ENCODE results near the gene SLC10A3.

The SLC10A3 gene

DNA sequence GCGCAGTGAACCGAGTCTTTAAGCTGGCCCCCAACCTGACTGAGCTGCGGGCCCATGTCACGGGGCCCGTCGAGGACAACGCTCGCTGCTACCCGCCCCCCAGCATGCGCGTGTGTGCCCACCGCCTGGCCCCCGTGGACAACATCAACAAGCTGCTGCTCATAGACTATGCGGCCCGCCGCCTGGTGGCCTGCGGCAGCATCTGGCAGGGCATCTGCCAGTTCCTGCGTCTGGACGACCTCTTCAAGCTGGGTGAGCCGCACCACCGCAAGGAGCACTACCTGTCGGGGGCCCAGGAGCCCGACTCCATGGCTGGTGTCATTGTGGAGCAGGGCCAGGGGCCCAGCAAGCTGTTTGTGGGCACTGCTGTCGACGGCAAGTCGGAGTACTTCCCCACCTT lies 30.1 kb downstream of the SLC10A3 start:
- DNase-seq, result no peak

GRCh38 chrX:154459832-154460231 lies 30.6 kb downstream of the SLC10A3 start:
- DNase-seq, result no peak

- no peak for DNase-seq
Observed at GRCh38 chrX:154458954-154459778, 31.3 kb downstream of the SLC10A3 start.

DNA sequence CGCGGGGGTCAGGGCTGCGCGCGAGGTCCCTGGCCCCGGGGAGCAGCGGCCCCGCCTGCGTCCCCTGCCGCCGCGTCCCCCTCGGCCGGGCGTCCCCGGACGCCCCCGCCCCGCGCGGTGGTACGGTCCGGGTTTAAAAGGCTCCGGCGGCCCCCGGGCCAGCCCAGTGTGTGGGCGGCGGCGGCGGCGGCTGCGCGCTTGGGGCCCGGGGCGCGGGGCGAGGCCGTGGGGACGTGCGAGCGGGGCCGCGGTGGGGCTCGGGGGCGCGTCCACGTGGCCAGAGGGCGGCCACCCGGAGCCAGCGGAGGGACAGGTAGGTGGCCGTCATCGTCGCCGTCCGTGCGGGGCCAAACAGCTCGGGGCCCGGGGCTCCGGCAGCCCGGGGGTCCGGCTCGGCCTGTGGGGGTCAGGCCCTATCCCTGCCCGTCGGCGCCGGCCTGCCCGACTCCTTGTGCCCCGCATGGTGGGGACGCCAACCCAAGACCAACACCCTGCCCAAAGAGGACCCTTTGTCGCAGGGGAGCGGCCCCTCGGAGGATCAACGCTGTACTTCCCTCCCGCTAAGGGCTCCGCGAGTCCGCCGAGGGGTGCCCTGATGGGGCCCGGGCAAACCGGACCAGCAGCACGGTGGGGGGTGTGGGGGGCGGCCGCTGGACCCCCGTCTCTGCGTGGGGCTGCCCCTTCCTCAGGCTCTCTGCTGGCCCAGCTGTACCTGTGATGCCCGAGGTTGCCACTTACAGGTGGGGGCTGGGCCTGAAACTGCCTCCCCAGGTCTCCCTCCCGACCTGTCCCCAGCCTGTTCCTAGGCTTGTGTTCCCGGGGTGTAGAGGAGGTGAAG lies 32.1 kb downstream of the SLC10A3 start, which contains the start of gene PLXNA3:
Gene PLXNA3 (plus strand): TSS at position 166 of the 838 bp plus-strand sequence. CDS start 1,903 bp downstream, outside the sequence.
- DNase-seq, result peak; percentile 78

- no peak for DNase-seq
Observed at GRCh38 chrX:154457491-154458115, 32.8 kb downstream of the SLC10A3 start.

GRCh38 chrX:154452823-154453222 lies 37.6 kb downstream of the SLC10A3 start:
- no peak for DNase-seq

- DNase-seq, result no peak
Observed at GRCh38 chrX:154450312-154450711, 40.1 kb downstream of the SLC10A3 start.

DNA sequence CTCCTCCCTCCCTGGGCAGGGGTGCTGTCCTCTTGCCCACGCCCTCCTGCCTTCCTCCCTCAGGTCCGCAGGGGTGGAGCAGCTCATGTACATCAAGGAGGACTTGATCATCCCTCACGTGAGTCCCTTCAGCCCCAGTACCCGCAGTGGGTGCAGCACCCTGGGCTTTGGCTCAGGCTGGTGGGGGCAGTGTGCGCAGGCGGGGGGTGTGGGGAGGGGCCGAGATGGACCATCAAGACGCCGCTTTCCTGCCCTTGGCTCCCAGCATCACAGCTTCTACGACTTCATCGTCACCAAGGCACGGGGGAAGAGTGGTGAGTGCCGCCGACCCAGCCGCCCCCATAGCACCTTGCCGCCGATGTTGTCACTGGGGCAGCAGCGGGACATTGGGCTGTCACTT lies 40.8 kb downstream of the SLC10A3 start:
- DNase-seq, result no peak

GRCh38 chrX:154448484-154448883 lies 41.9 kb downstream of the SLC10A3 start:
- DNase-seq, result no peak

DNA sequence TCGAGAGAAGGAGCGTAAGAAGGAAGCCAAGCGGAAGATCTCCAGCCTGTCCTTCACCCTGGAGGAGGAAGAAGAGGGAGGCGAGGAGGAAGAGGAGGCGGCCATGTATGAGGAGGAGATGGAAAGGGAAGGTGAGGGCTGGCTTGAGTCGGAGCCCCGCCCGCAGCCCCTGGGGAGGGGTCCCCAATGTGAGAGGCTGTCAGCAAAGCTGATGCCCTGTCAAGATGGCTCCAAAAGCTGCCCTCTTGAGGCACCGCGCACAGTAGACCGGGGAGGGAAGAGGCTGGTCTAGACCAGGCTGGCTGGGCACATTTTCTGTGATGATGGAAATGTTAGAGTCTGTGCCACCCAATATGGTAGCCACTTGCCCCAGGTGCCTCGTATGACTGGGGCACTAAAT lies 44.0 kb downstream of the SLC10A3 start:
- DNase-seq, result no peak

- no peak for DNase-seq
Observed at GRCh38 chrX:154445776-154446175, 44.7 kb downstream of the SLC10A3 start.

DNA sequence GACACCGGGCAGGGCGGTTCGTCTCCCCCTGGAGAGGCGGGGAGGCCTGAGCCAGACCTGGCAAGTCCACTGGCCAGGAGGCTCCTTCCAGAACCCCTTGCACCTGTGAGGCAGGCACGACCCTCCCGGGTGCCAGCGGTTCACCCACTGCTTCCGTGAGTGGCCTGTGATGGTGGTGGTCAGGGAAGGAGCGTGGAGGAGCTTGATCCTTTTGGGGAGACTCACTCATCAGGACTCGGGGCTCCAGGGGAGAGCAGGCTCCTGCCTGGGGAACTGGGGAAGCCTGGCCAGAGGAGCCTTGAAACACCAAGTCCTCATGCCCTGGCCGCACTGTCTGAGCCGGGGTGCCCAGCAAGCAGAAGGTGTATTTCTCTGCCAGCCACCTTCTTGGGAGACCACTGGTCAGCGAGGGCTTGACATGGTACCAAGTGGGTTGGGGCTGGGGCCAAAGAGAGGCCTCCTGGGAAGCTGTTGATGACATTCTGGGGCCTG lies 45.6 kb downstream of the SLC10A3 start:
- DNase-seq, result no peak

DNA sequence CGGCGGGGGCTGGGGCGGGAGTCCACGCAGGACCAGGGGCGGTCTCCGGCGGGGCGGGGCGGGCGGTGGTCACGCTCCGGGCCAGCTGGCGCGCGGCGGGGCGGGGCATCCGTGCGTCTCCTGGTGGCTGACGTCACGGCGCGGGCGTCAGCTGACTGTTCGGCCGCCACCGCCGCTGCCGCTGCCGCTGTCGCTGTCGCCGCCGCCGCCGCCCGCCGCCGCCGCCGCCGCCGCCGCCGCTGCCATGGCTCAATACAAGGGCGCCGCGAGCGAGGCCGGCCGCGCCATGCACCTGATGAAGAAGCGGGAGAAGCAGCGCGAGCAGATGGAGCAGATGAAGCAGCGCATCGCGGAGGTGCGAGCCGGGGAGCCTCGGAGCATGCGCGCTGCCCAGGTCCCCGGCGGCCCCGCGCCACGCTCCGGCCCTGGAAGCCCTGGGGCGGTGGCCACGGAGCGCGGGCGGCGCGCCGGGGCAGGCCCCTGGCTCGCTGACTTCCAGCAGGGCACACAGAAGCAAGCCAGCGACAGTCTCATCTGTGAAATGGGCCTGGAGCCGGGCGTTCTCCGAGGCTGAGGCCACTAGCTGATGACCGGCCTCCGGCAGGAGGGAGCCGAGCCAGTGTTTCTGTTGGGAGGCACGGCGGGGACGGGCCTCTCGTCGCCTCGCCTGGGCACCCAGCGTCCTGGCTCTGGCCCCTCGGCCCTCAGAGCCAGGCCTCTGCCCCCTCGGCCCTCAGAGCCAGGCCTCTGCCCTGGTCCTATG lies 46.3 kb downstream of the SLC10A3 start, which contains the start of gene FAM50A:
Gene FAM50A (plus strand): TSS at position 150 of the 763 bp plus-strand sequence. CDS start 95 bp downstream, at position 245.
- peak; percentile 72 for DNase-seq

- DNase-seq, result no peak
Observed at GRCh38 chrX:154443479-154443910, 46.9 kb downstream of the SLC10A3 start.

- DNase-seq, result no peak
Observed at GRCh38 chrX:154441984-154442707, 48.3 kb downstream of the SLC10A3 start.

GRCh38 chrX:154441564-154441963 lies 48.9 kb downstream of the SLC10A3 start:
- DNase-seq, result no peak

- no peak for DNase-seq
Observed at GRCh38 chrX:154440623-154441357, 49.6 kb downstream of the SLC10A3 start.

GRCh38 chrX:154439841-154440240 lies 50.6 kb downstream of the SLC10A3 start:
- no peak for DNase-seq

DNA sequence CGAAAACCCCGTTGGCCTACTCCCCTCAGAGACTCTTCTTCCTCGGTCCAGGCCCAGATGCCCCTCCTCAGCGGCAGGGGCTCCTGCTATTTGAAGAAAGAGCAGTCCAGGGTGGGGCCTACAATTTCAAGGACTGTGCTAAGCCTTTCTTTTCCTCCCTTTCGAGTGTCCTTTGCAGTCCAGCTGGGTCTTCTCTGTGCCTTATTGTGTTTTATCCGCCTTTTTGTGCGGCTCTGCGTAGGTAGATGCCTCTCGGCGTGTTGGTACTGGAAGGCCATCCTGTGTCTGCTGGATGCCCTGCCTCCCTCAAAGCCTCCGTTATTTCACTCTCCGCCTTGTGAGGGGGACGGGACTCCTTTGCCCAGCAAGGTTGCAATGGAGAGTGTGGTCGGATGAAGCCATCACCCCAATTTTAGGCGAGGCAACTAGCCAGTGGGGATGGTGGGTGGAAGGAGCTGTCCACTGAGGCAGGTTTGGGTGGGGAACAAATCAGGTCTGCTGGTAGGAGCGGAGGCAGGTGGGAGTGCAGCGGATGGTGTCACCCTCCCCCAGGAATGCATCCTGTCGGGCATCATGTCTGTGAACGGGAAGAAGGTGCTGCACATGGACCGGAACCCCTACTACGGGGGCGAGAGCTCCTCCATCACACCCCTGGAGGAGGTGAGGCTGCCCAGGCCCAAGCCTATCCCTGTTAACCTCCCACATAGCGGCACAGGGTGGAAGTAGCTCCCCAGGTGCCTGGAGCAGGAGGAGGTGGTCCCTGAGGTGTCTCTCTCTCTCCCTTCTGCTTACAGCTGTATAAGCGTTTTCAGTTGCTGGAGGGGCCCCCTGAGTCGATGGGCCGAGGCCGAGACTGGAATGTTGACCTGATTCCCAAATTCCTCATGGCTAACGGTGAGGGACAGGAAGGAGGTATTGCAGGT lies 52.2 kb downstream of the SLC10A3 start:
- no peak for DNase-seq

Measured in activated T-cell treated with anti-CD3 and anti-CD28 coated beads, Interleukin-2, amount 50 U/mL, for 1 hour (primary cell).